Esophagus (tissue), 2 donors: ENCODE data around the gene CTNNA2. TPM values are rescaled to one million over a fixed set of nuclear protein-coding genes. Genes with fewer than 3 reads are reported as not detected.

ENCODE experiments used
- H3K27ac ChIP-seq, 2 donors: one replicate each; pipeline ENCODE4 v1.5.1; 2013; ENCODE audit warnings: low read depth in 2 of 2, mild to moderate bottlenecking in 2 of 2, inconsistent platforms in 1 of 2, low read length in 1 of 2, moderate library complexity in 1 of 2
- H3K27me3 ChIP-seq, 2 donors: one replicate each; pipeline ENCODE4 v1.6.1; 2013; ENCODE audit warnings: low read length in 2 of 2, control low read depth in 1 of 2, mild to moderate bottlenecking in 1 of 2; ENCODE audit not compliant: insufficient read depth in 2 of 2, control insufficient read depth in 1 of 2
- H3K36me3 ChIP-seq, 2 donors: one replicate each; pipeline ENCODE4 v1.6.1; 2013; ENCODE audit warnings: low read length in 1 of 2; ENCODE audit not compliant: control insufficient read depth in 2 of 2, insufficient read depth in 2 of 2
- H3K4me1 ChIP-seq, 2 donors: one replicate each; pipeline ENCODE4 v1.6.1; 2013; ENCODE audit warnings: low read length in 1 of 2; ENCODE audit not compliant: control insufficient read depth in 2 of 2, insufficient read depth in 2 of 2
- H3K4me3 ChIP-seq, 2 donors: one replicate each; pipeline ENCODE4 v1.5.1; 2013; ENCODE audit warnings: low read length in 2 of 2, mild to moderate bottlenecking in 2 of 2, low read depth in 1 of 2, moderate library complexity in 1 of 2
- H3K9me3 ChIP-seq, 2 donors: one replicate each; pipeline ENCODE4 v1.6.1; 2013; ENCODE audit warnings: mild to moderate bottlenecking in 2 of 2, low read depth in 1 of 2, low read length in 1 of 2, moderate library complexity in 1 of 2; ENCODE audit not compliant: control insufficient read depth in 2 of 2, insufficient read depth in 1 of 2
- WGBS, 2 donors: extraction: QIAGEN DNeasy Blood & Tissue Kit; methylation state at CpG; one replicate each; pipeline ENCODE4 v1.1.7; 2013; 5-methylcytosine and 5-hydroxymethylcytosine counted together
- polyA plus RNA-seq, 2 donors: library from polyadenylated mRNA; stranded (reverse); fragments of 200-250 nt; gene quantifications; one replicate each; pipeline ENCODE4 v1.2.3, GENCODE V29; 2013
- donor health status: healthy with polysubstance abuse.
- donor health status: Bipolar disorder and iron deficiency.

The CTNNA2 gene
- polyA plus RNA-seq, 2 donors, result 0.02 TPM; not detected in 1

DNA sequence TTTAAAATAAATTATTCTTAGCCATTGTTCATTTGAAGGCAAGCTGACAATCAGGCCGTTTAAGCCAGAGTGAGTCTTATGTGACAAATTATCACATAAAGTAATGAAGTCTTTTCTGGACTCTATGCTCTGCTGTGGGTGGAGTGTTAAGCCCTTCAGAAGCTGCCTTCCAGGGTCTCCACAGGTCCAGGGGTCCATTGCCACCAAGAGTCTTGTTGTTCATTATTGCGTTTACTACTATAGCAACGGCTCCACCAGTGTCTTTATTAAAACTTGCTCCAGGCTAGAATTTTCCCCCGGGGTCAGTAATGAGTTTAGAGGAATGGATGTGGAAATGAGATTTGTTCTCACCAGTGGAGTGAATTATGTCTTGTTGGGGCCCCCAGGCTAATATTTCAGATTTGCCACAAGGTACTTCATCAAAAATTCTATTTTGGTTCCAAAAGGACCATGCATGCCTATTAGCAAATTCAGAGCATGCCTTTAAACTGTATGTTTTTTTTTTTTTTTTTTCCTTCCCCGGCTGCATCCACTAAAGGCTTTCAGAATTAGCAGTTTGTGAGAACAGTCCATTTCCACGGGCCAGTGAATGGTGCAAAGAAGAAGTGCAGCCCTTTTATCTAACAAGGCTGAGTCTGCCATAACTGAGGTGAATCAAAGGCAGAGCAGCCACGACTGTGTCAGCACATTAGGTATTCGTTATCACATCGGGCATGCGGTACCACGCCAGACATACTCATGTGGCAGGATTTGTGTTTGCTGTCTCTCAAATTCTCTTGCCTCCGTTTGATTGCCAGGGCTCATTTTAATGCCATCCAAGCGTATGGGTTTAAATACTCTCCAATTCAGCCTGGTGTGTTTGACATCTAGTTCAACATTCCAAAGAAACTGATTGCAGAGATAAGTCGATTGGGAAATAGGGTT, 817.9 kb downstream of the CTNNA2 start:
- no peak overlapping the region for H3K27ac ChIP-seq
- no peak overlapping the region for H3K4me3 ChIP-seq
- H3K36me3 ChIP-seq, result no peaks in the 10 kb centered on the region
- H3K27me3 ChIP-seq, result no peaks in the 10 kb centered on the region
- H3K9me3 ChIP-seq, result peaks cover 3 to 4% of the 10 kb centered on the region in 2 donors
- H3K4me1 ChIP-seq, result no peaks in the 10 kb centered on the region
- WGBS, 2 donors, result 75 to 77% methylated on average over 14 of the region's 14 CpGs

DNA sequence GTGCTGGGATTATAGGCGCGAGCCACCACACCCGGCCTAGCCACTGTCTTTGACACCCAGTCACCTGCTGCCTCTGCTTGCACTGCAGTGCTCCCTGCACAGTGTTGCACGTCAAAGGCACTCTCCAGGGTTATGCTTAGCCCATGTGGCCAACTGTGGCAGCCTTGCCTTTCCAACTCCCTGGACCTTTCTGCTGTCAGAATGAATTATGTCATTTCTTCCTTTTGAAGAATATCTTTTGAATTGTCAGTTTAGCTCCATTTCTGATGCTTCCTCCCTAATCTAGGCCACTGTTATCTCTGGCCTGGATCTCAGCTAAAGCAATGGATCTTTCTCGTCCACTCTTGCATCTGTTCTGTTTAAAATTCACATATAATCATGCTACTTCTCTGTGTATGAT, 821.0 kb downstream of the CTNNA2 start:
- Histone ChIP-seq H3K9me3 (peaks cover 0 to 4% of the 10 kb centered on the region in 2 donors), H3K36me3 (no peaks in the 10 kb centered on the region), H3K27me3 (no peaks in the 10 kb centered on the region), H3K27ac (no peak overlapping the region), H3K4me3 (no peak overlapping the region), H3K4me1 (no peaks in the 10 kb centered on the region)
- 84 to 89% methylated on average over 5 of the region's 5 CpGs for WGBS, 2 donors

DNA sequence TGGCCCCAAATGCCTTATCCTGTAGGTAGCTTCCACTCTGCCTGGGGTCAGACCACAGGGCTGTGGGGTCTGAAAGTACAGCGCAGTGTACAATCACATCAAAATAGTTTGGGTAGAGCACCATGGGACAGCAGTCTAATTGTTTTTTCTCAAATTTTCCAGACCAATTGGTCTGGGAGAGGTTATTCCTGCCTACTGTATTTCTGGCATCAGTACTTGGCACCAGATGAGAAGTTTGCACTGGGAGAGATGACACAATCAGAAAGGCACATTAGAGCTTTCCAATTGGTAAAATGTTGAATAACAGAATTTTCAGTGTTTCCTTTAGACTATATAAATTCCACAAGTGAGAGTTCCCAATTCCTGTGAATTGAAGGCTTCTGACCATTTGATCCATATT, 822.6 kb downstream of the CTNNA2 start:
- no peaks in the 10 kb centered on the region for H3K4me1 ChIP-seq
- H3K27ac ChIP-seq, result no peak overlapping the region
- 83 to 87% methylated on average over 1 of the region's 1 CpG for WGBS, 2 donors
- no peaks in the 10 kb centered on the region for H3K36me3 ChIP-seq
- H3K9me3 ChIP-seq, result peaks cover 0 to 5% of the 10 kb centered on the region in 2 donors
- H3K27me3 ChIP-seq, result no peaks in the 10 kb centered on the region
- no peak overlapping the region for H3K4me3 ChIP-seq

DNA sequence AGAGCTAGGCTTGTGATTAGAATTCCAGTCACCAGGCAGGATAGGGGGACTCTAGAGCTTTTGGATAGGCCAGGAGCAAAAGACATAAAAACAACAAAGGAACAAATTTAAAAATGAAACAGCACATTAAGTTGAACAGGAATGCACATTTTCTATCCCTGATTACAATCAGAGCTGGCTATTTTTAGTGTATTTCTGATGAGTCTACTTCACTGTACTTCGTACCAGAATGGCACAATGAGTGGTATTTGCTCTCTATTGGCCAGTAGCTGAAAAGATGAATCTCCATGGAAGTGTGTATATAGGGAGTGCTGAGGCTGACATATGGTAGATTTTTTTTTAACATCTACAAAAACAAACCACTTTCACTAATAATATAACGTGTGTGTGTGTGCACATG, 825.9 kb downstream of the CTNNA2 start:
- no peaks in the 10 kb centered on the region for H3K27me3 ChIP-seq
- H3K27ac ChIP-seq, result no peak overlapping the region
- WGBS, 2 donors, result 48% methylated on average over 2 of the region's 2 CpGs
- peaks cover 0 to 4% of the 10 kb centered on the region in 2 donors for H3K9me3 ChIP-seq
- no peaks in the 10 kb centered on the region for H3K4me1 ChIP-seq
- no peak overlapping the region for H3K4me3 ChIP-seq
- H3K36me3 ChIP-seq, result no peaks in the 10 kb centered on the region

DNA sequence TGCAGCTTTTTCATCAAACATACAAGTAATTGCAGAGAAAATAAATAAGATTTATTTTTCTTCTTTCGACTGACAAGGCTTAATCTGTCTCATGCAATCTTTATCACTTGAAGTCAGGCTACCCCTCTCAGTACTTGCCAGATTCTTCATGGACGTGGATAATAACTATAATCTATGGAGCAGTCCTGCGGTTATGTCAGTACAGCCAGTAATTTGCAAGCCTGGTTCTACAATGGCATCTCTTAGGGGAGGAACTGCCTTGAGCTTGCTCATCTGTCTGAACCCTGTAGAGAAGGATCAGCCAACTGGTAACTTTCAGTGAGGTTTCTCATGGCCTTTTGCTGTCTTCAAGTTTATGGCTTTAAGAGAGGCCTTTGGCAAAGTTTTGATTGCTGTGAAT, 827.2 kb downstream of the CTNNA2 start:
- no peak overlapping the region for H3K4me3 ChIP-seq
- peaks cover 2 to 7% of the 10 kb centered on the region in 2 donors for H3K9me3 ChIP-seq
- H3K27ac ChIP-seq, result no peak overlapping the region
- H3K27me3 ChIP-seq, result no peaks in the 10 kb centered on the region
- H3K4me1 ChIP-seq, result no peaks in the 10 kb centered on the region
- WGBS, 2 donors, result 82 to 84% methylated on average over 3 of the region's 3 CpGs
- H3K36me3 ChIP-seq, result no peaks in the 10 kb centered on the region

DNA sequence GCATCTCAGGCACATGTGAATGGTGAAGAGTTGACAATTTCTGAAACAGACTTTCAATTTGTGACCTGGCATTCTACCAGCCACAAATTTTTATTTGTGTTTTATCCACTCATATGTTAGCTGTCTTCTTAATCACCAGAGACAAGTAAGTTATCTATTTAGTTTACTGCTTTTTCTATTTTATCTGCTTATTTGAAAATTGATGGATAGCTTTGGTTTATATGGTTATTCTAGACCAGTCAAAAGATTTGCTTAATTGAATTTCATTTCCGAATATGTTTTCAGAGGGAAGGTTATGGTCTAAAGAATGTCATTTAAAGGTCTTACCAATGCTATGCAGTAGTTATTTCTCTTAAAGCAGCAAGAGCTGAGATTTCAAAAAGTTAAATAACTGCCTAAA, 835.2 kb downstream of the CTNNA2 start:
- no peaks in the 10 kb centered on the region for H3K4me1 ChIP-seq
- peaks cover 3 to 4% of the 10 kb centered on the region in 2 donors for H3K9me3 ChIP-seq
- no peak overlapping the region for H3K4me3 ChIP-seq
- 77 to 78% methylated on average over 1 of the region's 1 CpG for WGBS, 2 donors
- no peaks in the 10 kb centered on the region for H3K27me3 ChIP-seq
- no peaks in the 10 kb centered on the region for H3K36me3 ChIP-seq
- no peak overlapping the region for H3K27ac ChIP-seq

DNA sequence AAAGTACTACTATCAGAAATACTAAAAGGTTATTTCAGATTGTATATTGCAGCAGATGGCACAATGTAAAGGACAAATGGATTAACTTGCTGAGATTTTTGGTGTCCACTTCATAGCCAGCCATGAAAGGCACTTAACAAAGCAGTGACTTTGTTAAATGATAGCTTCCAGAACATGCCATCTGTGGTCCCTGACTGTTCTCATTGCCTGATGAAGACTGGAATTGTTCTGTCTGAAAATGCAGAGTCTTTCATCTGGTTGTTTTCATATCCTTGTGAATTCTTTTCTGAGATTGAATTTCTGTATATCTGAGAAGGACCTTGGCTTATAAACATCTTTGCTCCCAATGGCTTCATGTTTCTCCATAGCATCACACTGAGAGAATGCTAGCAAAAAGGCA, 836.1 kb downstream of the CTNNA2 start:
- H3K9me3 ChIP-seq, result peaks cover 3 to 4% of the 10 kb centered on the region in 2 donors
- no peaks in the 10 kb centered on the region for H3K4me1 ChIP-seq
- H3K27ac ChIP-seq, result no peak overlapping the region
- no peaks in the 10 kb centered on the region for H3K36me3 ChIP-seq
- H3K27me3 ChIP-seq, result no peaks in the 10 kb centered on the region
- H3K4me3 ChIP-seq, result no peak overlapping the region

DNA sequence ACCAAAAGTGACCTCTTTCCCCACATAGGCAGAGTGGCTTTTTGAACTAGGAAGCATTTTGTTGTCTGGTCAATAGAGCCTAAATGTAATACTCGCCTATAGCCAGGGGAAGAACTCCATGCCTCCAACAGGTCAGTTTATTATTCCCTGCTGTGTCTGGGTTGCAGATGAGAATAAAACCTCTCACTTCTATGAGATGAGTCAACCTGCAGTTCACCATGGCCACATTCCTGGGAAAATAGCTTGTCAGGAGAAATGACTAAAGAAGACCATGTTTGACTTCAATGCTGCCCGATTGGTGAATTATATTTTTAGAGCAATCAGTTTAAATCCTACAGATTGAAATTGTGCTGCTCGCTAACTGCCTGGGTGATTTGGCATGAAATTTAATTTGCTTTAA, 838.4 kb downstream of the CTNNA2 start:
- H3K4me3 ChIP-seq, result no peak overlapping the region
- 87 to 90% methylated on average over 3 of the region's 3 CpGs for WGBS, 2 donors
- no peaks in the 10 kb centered on the region for H3K4me1 ChIP-seq
- no peaks in the 10 kb centered on the region for H3K27me3 ChIP-seq
- H3K27ac ChIP-seq, result no peak overlapping the region
- no peaks in the 10 kb centered on the region for H3K36me3 ChIP-seq
- H3K9me3 ChIP-seq, result no peaks in the 10 kb centered on the region

DNA sequence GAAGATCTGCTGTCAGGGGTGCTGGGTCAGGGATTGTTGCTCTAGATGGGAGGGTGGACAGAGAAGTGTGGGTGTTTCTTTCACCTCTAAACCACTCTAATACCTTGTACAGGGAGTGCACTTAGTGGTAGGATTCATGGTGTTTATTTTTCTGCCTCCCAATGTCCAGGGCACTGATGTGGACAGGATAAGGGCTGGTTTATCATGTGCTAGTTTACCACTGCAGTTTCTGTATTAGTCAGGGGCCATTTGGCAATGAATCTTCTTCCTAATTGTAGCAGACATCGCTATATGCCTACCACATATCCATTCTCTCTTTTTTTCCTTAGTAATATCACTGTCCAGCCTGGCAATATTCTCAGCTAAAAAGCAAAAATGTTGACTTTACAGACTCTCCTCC, 842.0 kb downstream of the CTNNA2 start:
- no peaks in the 10 kb centered on the region for H3K27me3 ChIP-seq
- no peaks in the 10 kb centered on the region for H3K4me1 ChIP-seq
- H3K4me3 ChIP-seq, result no peak overlapping the region
- no peaks in the 10 kb centered on the region for H3K36me3 ChIP-seq
- no peaks in the 10 kb centered on the region for H3K9me3 ChIP-seq
- WGBS, 2 donors, result 86 to 87% methylated on average over 1 of the region's 1 CpG
- H3K27ac ChIP-seq, result no peak overlapping the region

DNA sequence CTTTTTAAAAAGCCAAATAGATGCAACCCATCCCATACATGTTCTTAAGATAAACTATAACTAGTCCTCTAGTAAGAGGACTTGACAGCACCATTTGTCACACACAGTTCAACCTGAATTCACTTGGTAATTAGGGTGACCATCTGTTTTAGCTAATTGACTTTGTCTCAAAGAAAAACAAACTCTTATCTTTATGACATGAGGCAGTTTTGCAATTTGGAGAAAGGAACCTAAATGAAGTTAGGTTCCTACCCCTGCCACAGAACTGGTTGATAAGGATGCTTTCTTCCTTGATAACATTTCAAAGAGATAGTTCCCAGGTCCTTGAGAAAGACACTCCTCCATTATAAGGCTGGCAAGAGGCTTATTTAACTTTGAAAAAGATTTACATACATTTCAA, 849.1 kb downstream of the CTNNA2 start:
- H3K4me1 ChIP-seq, result no peaks in the 10 kb centered on the region
- no peaks in the 10 kb centered on the region for H3K36me3 ChIP-seq
- H3K4me3 ChIP-seq, result no peak overlapping the region
- no peaks in the 10 kb centered on the region for H3K9me3 ChIP-seq
- no peak overlapping the region for H3K27ac ChIP-seq
- no peaks in the 10 kb centered on the region for H3K27me3 ChIP-seq
